AG08396 (cell line): ENCODE measurements around the gene MPZ.
"Not testable (repeated sequence)": the region's sequence is repeated elsewhere in the genome, so short reads cannot be mapped to it uniquely, and the experiment has no call there.

Experiments
- DNase-seq: peaks from one replicate; pipeline ENCODE4 v3.0.0; 2012; ENCODE audit warnings: low spot score, mixed read lengths

The MPZ gene

GRCh38 chr1:161255955-161256520 lies 53.7 kb downstream of the MPZ start:
- not testable (repeated sequence) for DNase-seq

GRCh38 chr1:161255302-161255701 lies 54.5 kb downstream of the MPZ start:
- DNase-seq, result not testable (repeated sequence)
